Measurements from ENCODE around the gene NELFB. TPM values are rescaled to one million over a fixed set of nuclear protein-coding genes. Genes with fewer than 3 reads are reported as not detected.
A peak's percentile ranks its signal among the peaks of the same experiment; 100 is the strongest.

Gene NELFB
- total and polyA plus RNA-seq, 2 of the 4 experiments (the other 2 are of a cell fraction), result 36.9 to 66.0 TPM

- Histone ChIP-seq H2AFZ (replicated peaks; ENCODE audit: low read length, poor library complexity) (peak overlapping the region; percentile 76), H3K56ac (ENCODE audit: extremely low read depth, insufficient read depth, low read length) (no peak overlapping the region), H4K8ac (ENCODE audit: low read depth in 2 of 2, low read length in 2 of 2) (no peak overlapping the region), H2BK5ac (ENCODE audit: low read depth, low read length, poor library complexity, severe bottlenecking) (no peak overlapping the region), H3K18ac (ENCODE audit: low read depth, low read length) (no peak overlapping the region), H4K91ac (ENCODE audit: insufficient read depth, low read depth, low read length) (no peak overlapping the region), H3K36me3 (ENCODE audit: control insufficient read depth, insufficient read depth, low read length) (no peaks in the 10 kb centered on the region), H3K23ac (ENCODE audit: low read depth, low read length) (no peak overlapping the region), H2BK20ac (ENCODE audit: low read depth, low read length) (no peak overlapping the region), H4K5ac (ENCODE audit: low read depth, low read length) (no peak overlapping the region), H3K14ac (replicated peaks; ENCODE audit: low read depth, low read length) (no peak overlapping the region), H3K4me3 (ENCODE audit: insufficient read depth, low read depth, low read length) (peak overlapping the region; percentile 39), H2AK9ac (replicated peaks; ENCODE audit: low read depth, low read length, poor library complexity) (no peak overlapping the region), H3K9me3 (ENCODE audit: control insufficient read depth, insufficient read depth, low read length) (peaks cover 5% of the 10 kb centered on the region; the same call in 1 of the 2 replicates), H3K9ac (ENCODE audit: low read depth, low read length) (no peak overlapping the region), H3K9me1 (ENCODE audit: insufficient read depth, low read length) (no peaks in the 10 kb centered on the region), H3K27ac (ENCODE audit: insufficient read depth, low read length) (no peak overlapping the region), H3K27me3 (ENCODE audit: control insufficient read depth, insufficient read depth, low read length) (peaks cover 33% of the 10 kb centered on the region), H3K4me1 (ENCODE audit: control insufficient read depth, insufficient read depth, low read length) (no peaks in the 10 kb centered on the region), H4K20me1 (ENCODE audit: insufficient read depth, low read length) (no peaks in the 10 kb centered on the region), H3K4me2 (ENCODE audit: low read depth, low read length) (no peak overlapping the region; the same call in 1 of the 2 replicates), H2BK120ac (ENCODE audit: low read depth, low read length) (no peak overlapping the region), H2AK5ac (ENCODE audit: low read depth, low read length) (no peak overlapping the region), H2BK15ac (ENCODE audit: low read depth, low read length) (no peak overlapping the region), H3K79me1 (ENCODE audit: low read depth in 1 of 2, low read length in 2 of 2) (no peaks in the 10 kb centered on the region), H3K4ac (ENCODE audit: low read depth, low read length) (no peak overlapping the region)
- intact Hi-C loops (cut with micrococcal nuclease) (loop anchor here (2.0 kb wide), 1 partner anchor 149 kb away; no protein-coding TSS in a partner anchor), dilution Hi-C loops (cut with HindIII; ENCODE audit: low sequenced_read_pairs, unreplicated experiment) (no loop called here), in situ Hi-C loops (cut with MboI; ENCODE audit: low sequenced_read_pairs) (no loop called here)
- BruUV-seq (replicated peaks), result no TSS peak
- no peak for TF ChIP-seq POLR2A (IDR thresholded peaks at IDR 0.05; ENCODE audit: low read depth, low read length)
- no peak for TF ChIP-seq FOS (IDR thresholded peaks at IDR 0.05; ENCODE audit: low read depth, low read length)
- no peak for TF ChIP-seq ELK1 (IDR thresholded peaks at IDR 0.05; ENCODE audit: borderline replicate concordance, low read depth, low read length)
- peak; percentile 61 for TF ChIP-seq SMC3 (IDR thresholded peaks at IDR 0.05; ENCODE audit: low read depth, low read length)
- TF ChIP-seq RFX5 (IDR thresholded peaks at IDR 0.05; ENCODE audit: low read depth, low read length), result no peak
- TF ChIP-seq RAD21 (IDR thresholded peaks at IDR 0.05; ENCODE audit: low read length), result peak; percentile 62
- TF ChIP-seq MAZ (IDR thresholded peaks at IDR 0.05; ENCODE audit: borderline replicate concordance, low read depth, low read length), result 0 out of 2 replicates have a peak, but pooled peaks have one; percentile 49
- TF ChIP-seq, protein P1, sequence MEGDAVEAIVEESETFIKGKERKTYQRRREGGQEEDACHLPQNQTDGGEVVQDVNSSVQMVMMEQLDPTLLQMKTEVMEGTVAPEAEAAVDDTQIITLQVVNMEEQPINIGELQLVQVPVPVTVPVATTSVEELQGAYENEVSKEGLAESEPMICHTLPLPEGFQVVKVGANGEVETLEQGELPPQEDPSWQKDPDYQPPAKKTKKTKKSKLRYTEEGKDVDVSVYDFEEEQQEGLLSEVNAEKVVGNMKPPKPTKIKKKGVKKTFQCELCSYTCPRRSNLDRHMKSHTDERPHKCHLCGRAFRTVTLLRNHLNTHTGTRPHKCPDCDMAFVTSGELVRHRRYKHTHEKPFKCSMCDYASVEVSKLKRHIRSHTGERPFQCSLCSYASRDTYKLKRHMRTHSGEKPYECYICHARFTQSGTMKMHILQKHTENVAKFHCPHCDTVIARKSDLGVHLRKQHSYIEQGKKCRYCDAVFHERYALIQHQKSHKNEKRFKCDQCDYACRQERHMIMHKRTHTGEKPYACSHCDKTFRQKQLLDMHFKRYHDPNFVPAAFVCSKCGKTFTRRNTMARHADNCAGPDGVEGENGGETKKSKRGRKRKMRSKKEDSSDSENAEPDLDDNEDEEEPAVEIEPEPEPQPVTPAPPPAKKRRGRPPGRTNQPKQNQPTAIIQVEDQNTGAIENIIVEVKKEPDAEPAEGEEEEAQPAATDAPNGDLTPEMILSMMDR (conservative IDR thresholded peaks at IDR 0.05; ENCODE audit: low read depth, low read length), result peak; percentile 71
- DNase-seq (no peak), ATAC-seq (ENCODE audit: low read depth) (peak; percentile 92)
- CTCF ChIA-PET, result no interaction called here
- POLR2A ChIA-PET (ENCODE audit: unreplicated experiment), result no interaction called here
- 6% methylated on average over 19 of the region's 76 CpGs; no CpG with 5 or more reads in 1 of the 2 experiments for WGBS, 2 experiments (ENCODE audit: extremely low coverage in 2 of 2, insufficient read length in 1 of 2)
Measured at GRCh38 chr9:137295238-137295811, 40.2 kb downstream of the NELFB start.

Measured in IMR-90 (cell line).